H9 (cell line): ENCODE results near the gene BICDL1. TPM values are rescaled to one million over a fixed set of nuclear protein-coding genes. Genes with fewer than 3 reads are reported as not detected.

ENCODE experiments used
- DNase-seq: peaks from one replicate; pipeline ENCODE4 v3.0.0-alpha.2; 2017
- H2AFZ ChIP-seq: one replicate; pipeline ENCODE4 v1.6.1; 2013; ENCODE audit warnings: mild to moderate bottlenecking, low read length, control low read depth, moderate library complexity
- H2AK5ac ChIP-seq: 2 replicates; pipeline ENCODE4 v1.6.1; 2013; ENCODE audit warnings: low read length, control low read depth, mixed read lengths; ENCODE audit not compliant: insufficient read length
- H2BK120ac ChIP-seq: one replicate; pipeline ENCODE4 v1.6.1; 2013; ENCODE audit warnings: low read depth, mild to moderate bottlenecking, low read length, control low read depth, inconsistent platforms; ENCODE audit not compliant: poor library complexity, severe bottlenecking
- H2BK12ac ChIP-seq: 2 replicates; pipeline ENCODE4 v1.6.1; 2013; ENCODE audit warnings: low read length, control low read depth, mixed read lengths, low read depth; ENCODE audit not compliant: insufficient read length
- H2BK15ac ChIP-seq: 2 replicates; pipeline ENCODE4 v1.6.1; 2013; ENCODE audit warnings: low read depth, low read length, control low read depth
- H2BK20ac ChIP-seq: one replicate; pipeline ENCODE4 v1.6.1; 2013; ENCODE audit warnings: low read depth, mild to moderate bottlenecking, low read length, control low read depth, inconsistent platforms; ENCODE audit not compliant: poor library complexity, severe bottlenecking
- H2BK5ac ChIP-seq: 2 replicates; pipeline ENCODE4 v1.6.1; 2013; ENCODE audit warnings: low read length, control low read depth, mixed read lengths; ENCODE audit not compliant: insufficient read length
- H3K14ac ChIP-seq: 2 replicates; pipeline ENCODE4 v1.6.1; 2013; ENCODE audit warnings: low read length, control low read depth; ENCODE audit not compliant: insufficient read depth
- H3K18ac ChIP-seq: 2 replicates; pipeline ENCODE4 v1.6.1; 2013; ENCODE audit warnings: low read depth, mild to moderate bottlenecking, mixed read lengths, low read length, control low read depth; ENCODE audit not compliant: insufficient read length
- H3K23ac ChIP-seq: 2 replicates; pipeline ENCODE4 v1.6.1; 2013; ENCODE audit warnings: low read length, control low read depth, mixed read lengths, low read depth; ENCODE audit not compliant: insufficient read length
- H3K23me2 ChIP-seq: 2 replicates; pipeline ENCODE4 v1.6.1; 2013; ENCODE audit warnings: low read depth, mild to moderate bottlenecking, mixed read lengths, low read length, control low read depth; ENCODE audit not compliant: insufficient read length, poor library complexity, severe bottlenecking
- H3K27ac ChIP-seq: 2 replicates; pipeline ENCODE4 v1.5.1; 2013; ENCODE audit warnings: low read length, control low read depth, mixed read lengths, low read depth; ENCODE audit not compliant: insufficient read length
- H3K27me3 ChIP-seq: 2 replicates; pipeline ENCODE4 v1.6.1; 2013; ENCODE audit warnings: low read length, control low read depth, inconsistent platforms; ENCODE audit not compliant: insufficient read depth
- H3K4ac ChIP-seq: 2 replicates; pipeline ENCODE4 v1.6.1; 2013; ENCODE audit warnings: low read depth, mild to moderate bottlenecking, control low read depth, inconsistent platforms, low read length, moderate library complexity
- H3K4me1 ChIP-seq: 2 replicates; pipeline ENCODE4 v1.6.1; 2013; ENCODE audit warnings: low read length, control low read depth, inconsistent platforms; ENCODE audit not compliant: insufficient read depth
- H3K4me2 ChIP-seq: 2 replicates; pipeline ENCODE4 v1.6.1; 2013; ENCODE audit warnings: low read length, control low read depth, mixed read lengths; ENCODE audit not compliant: insufficient read length, insufficient read depth
- H3K56ac ChIP-seq: 2 replicates; pipeline ENCODE4 v1.6.1; 2013; ENCODE audit warnings: low read depth, mild to moderate bottlenecking, mixed read lengths, low read length, control low read depth; ENCODE audit not compliant: insufficient read length
- H3K79me1 ChIP-seq: 2 replicates; pipeline ENCODE4 v1.6.1; 2013; ENCODE audit warnings: low read depth, mild to moderate bottlenecking, moderate library complexity, low read length, control low read depth, inconsistent platforms; ENCODE audit not compliant: insufficient read depth, poor library complexity, severe bottlenecking
- H3K79me2 ChIP-seq: 2 replicates; pipeline ENCODE4 v1.6.1; 2013; ENCODE audit warnings: low read length, control low read depth, inconsistent platforms; ENCODE audit not compliant: insufficient read depth
- H3K9ac ChIP-seq: 2 replicates; pipeline ENCODE4 v1.6.1; 2013; ENCODE audit warnings: low read length, control low read depth, mixed read lengths; ENCODE audit not compliant: insufficient read length; ENCODE audit errors: extremely low read depth
- H3K9me3 ChIP-seq: one replicate; pipeline ENCODE4 v1.6.1; 2013; ENCODE audit warnings: low read depth, low read length, inconsistent platforms; ENCODE audit not compliant: control insufficient read depth
- H3T11ph ChIP-seq: one replicate; pipeline ENCODE4 v1.6.1; 2013; ENCODE audit warnings: mild to moderate bottlenecking, low read length, control low read depth, inconsistent platforms
- H4K20me1 ChIP-seq: one replicate; pipeline ENCODE4 v1.6.1; 2013; ENCODE audit not compliant: control insufficient read depth, insufficient read length, insufficient read depth
- H4K5ac ChIP-seq: 2 replicates; pipeline ENCODE4 v1.6.1; 2013; ENCODE audit warnings: low read depth, mild to moderate bottlenecking, mixed read lengths, low read length, control low read depth; ENCODE audit not compliant: insufficient read length
- H4K8ac ChIP-seq: replicated peaks from 2 replicates; pipeline ENCODE4 v1.6.1; 2013; ENCODE audit warnings: low read length, control low read depth, mixed read lengths, low read depth; ENCODE audit not compliant: insufficient read length
- H4K91ac ChIP-seq: 2 replicates; pipeline ENCODE4 v1.6.1; 2013; ENCODE audit warnings: low read depth, mild to moderate bottlenecking, moderate library complexity, mixed read lengths, low read length, control low read depth; ENCODE audit not compliant: insufficient read length
- H3K27ac Mint-ChIP-seq, 3 experiments: 2 replicates in 2 of 3; 3 replicates in 1 of 3; pipeline ENCODE4 v1.8.0; 2020 to 2021; ENCODE audit warnings: mixed read lengths in 3 of 3, mild to moderate bottlenecking in 1 of 3, moderate library complexity in 1 of 3
- H3K27me3 Mint-ChIP-seq: 2 replicates; pipeline ENCODE4 v1.8.0; 2021; ENCODE audit warnings: low read depth, mild to moderate bottlenecking, moderate library complexity, mixed read lengths
- H3K36me3 Mint-ChIP-seq, 3 experiments: 2 replicates in 2 of 3; 3 replicates in 1 of 3; pipeline ENCODE4 v1.8.0; 2020 to 2021; ENCODE audit warnings: low read depth in 3 of 3, mixed read lengths in 3 of 3; ENCODE audit not compliant: insufficient read depth in 1 of 3
- H3K4me1 Mint-ChIP-seq, 2 experiments: 2 replicates each; pipeline ENCODE4 v1.8.0; 2020; ENCODE audit warnings: mixed read lengths in 2 of 2
- H3K4me3 Mint-ChIP-seq, 2 experiments: 2 replicates in 1 of 2; 3 replicates in 1 of 2; pipeline ENCODE4 v1.8.0; 2020 to 2021; ENCODE audit warnings: mild to moderate bottlenecking in 2 of 2, mixed read lengths in 2 of 2, moderate library complexity in 1 of 2
- H3K9me3 Mint-ChIP-seq, 2 experiments: 2 replicates in 1 of 2; 3 replicates in 1 of 2; pipeline ENCODE4 v1.8.0; 2020; ENCODE audit warnings: mild to moderate bottlenecking in 2 of 2, mixed read lengths in 2 of 2, moderate library complexity in 1 of 2
- CTCF ChIP-seq: fragments of 200-600 bp; sonication (generic); conservative IDR thresholded peaks from 3 replicates; pipeline ENCODE4 v1.8.0; 2021; ENCODE audit warnings: antibody characterized with exemption, mild to moderate bottlenecking
- WGBS: extraction: QIAGEN DNeasy Blood & Tissue Kit; methylation state at CpG from one replicate; pipeline ENCODE4 v1.1.7; 2013; ENCODE audit warnings: missing lambda C conversion rate, low lambda C conversion rate, mixed read lengths; ENCODE audit not compliant: insufficient read length; ENCODE audit errors: extremely low coverage; 5-methylcytosine and 5-hydroxymethylcytosine counted together
- total RNA-seq: library from RNA; stranded (reverse); gene quantifications from 2 replicates; pipeline ENCODE4 v1.2.1, GENCODE V29; 2021

The BICDL1 gene
- total RNA-seq, 1 experiment from 2014 or later = 13.8 TPM

- Histone ChIP-seq H4K5ac (no peak overlapping the region), H2BK12ac (no peak overlapping the region), H3K4ac (no peak overlapping the region), H3K56ac (no peak overlapping the region), H3T11ph (no peak overlapping the region), H3K23me2 (no peaks in the 10 kb centered on the region), H3K27ac (no peak overlapping the region), H3K27me3 (no peaks in the 10 kb centered on the region), H2BK5ac (no peak overlapping the region), H3K9me3 (no peaks in the 10 kb centered on the region), H3K18ac (no peak overlapping the region), H2BK120ac (no peak overlapping the region), H2BK20ac (no peak overlapping the region), H2BK15ac (no peak overlapping the region), H2AFZ (no peak overlapping the region), H4K91ac (no peak overlapping the region), H3K4me2 (no peak overlapping the region), H3K79me1 (no peaks in the 10 kb centered on the region), H2AK5ac (no peak overlapping the region), H3K4me1 (no peaks in the 10 kb centered on the region), H3K23ac (no peak overlapping the region), H3K14ac (no peak overlapping the region), H4K8ac (no peak overlapping the region), H3K9ac (no peak overlapping the region), H4K20me1 (no peaks in the 10 kb centered on the region), H3K79me2 (no peaks in the 10 kb centered on the region)
- WGBS = no CpG with 5 or more reads among the region's 13 CpGs
- no peaks in the 10 kb centered on the region for H3K27me3 Mint-ChIP-seq
- no peaks in the 10 kb centered on the region for H3K9me3 Mint-ChIP-seq
- no peak overlapping the region for H3K4me3 Mint-ChIP-seq
- H3K4me1 Mint-ChIP-seq = peaks cover 0 to 4% of the 10 kb centered on the region in 2 experiments; a peak in 1 of 4 replicates
- no peak for DNase-seq
- H3K27ac Mint-ChIP-seq = peak overlapping the region in 1 of 3 experiments; percentile 29; a peak in 1 of 7 replicates
- peaks cover 10 to 26% (median 18%) of the 10 kb centered on the region in 3 experiments; a peak in 6 of 7 replicates for H3K36me3 Mint-ChIP-seq
- TF ChIP-seq CTCF = no peak
These were observed 9.6 kb downstream of the BICDL1 start for GRCh38 chr12:119998471-119999245.
